HepG2 (cell line): Measurements from ENCODE around the gene SLC22A7. TPM values are rescaled to one million over a fixed set of nuclear protein-coding genes. Genes with fewer than 3 reads are reported as not detected.

ENCODE experiments used
- ATAC-seq: fragments of 200-7000 bp; cut with Tn5 transposase; 3 replicates; pipeline ENCODE4 v1.9.1; 2020; ENCODE audit warnings: mild to moderate bottlenecking, moderate library complexity
- BruUV-seq: library from RNA; stranded (reverse); fragments of 400-500 nt; replicated peaks from 2 replicates; lab custom pipeline; 2021; lab: Mats Ljungman, UMichigan
- CTCF ChIA-PET: fragments of 300-600 bp; formaldehyde crosslinking; extraction: SDS; loops from one replicate; lab custom pipeline; 2021; ENCODE audit warnings: low total read pairs, inconsistent platforms, low intra/inter-chr PET ratio; lab: Yijun Ruan, JAX
- POLR2A ChIA-PET: fragments of 350-600 bp; sonication (Branson Sonifier 250); formaldehyde crosslinking; loops from one replicate; lab custom pipeline; 2020; ENCODE audit warnings: antibody characterized with exemption, inconsistent platforms; lab: Yijun Ruan, JAX
- DNase-seq: peaks from one replicate; pipeline ENCODE4 v3.0.0-alpha.2; 2015; ENCODE audit warnings: low spot score
- FAIRE-seq: peaks from 3 replicates; lab custom pipeline; 2011; peaks lifted over from hg19 to GRCh38; lab: Jason Lieb, UNC
- H2AFZ ChIP-seq: one replicate; pipeline ENCODE4 v1.6.1; 2011; ENCODE audit warnings: low read length, inconsistent platforms
- H3K27ac ChIP-seq: fragments of 300-600 bp; 3 replicates; pipeline ENCODE4 v1.8.0; 2011; ENCODE audit warnings: mixed run types, mild to moderate bottlenecking, mixed read lengths, low read length, inconsistent platforms; ENCODE audit not compliant: insufficient read depth; ENCODE audit errors: extremely low read length
- H3K27me3 ChIP-seq, 2 experiments: fragments of 200-600 bp in 1 of 2; 2 replicates in 1 of 2; 3 replicates in 1 of 2; pipeline versions ENCODE4 v1.6.0 to v1.8.0; 2011; ENCODE audit warnings: low read length in 2 of 2, mild to moderate bottlenecking in 2 of 2, moderate library complexity in 2 of 2, inconsistent platforms in 1 of 2; ENCODE audit not compliant: insufficient read depth in 2 of 2, control insufficient read depth in 1 of 2
- H3K36me3 ChIP-seq, 2 experiments: fragments of 200-600 bp in 1 of 2; replicated peaks in 1 of 2; 2 replicates in 1 of 2; 3 replicates in 1 of 2; pipeline versions ENCODE4 v1.5.1 to v1.8.0; 2011; ENCODE audit warnings: low read length in 2 of 2, inconsistent platforms in 1 of 2; ENCODE audit not compliant: insufficient read depth in 2 of 2, control insufficient read depth in 1 of 2
- H3K4me1 ChIP-seq: 2 replicates; pipeline ENCODE4 v1.5.1; 2012; ENCODE audit warnings: low read length, inconsistent platforms; ENCODE audit not compliant: insufficient read depth
- H3K4me2 ChIP-seq: 2 replicates; pipeline ENCODE4 v1.6.0; 2011; ENCODE audit warnings: low read depth, low read length, inconsistent platforms
- H3K4me3 ChIP-seq, 3 experiments: fragments of 200-600 bp in 1 of 3; sonication (generic), shearing (Covaris generic) in 1 of 3; replicated peaks in 1 of 3; 2 replicates each; pipeline ENCODE4 v1.5.1; 2011 to 2016; ENCODE audit warnings: low read length in 3 of 3, inconsistent platforms in 2 of 3, low read depth in 2 of 3, mild to moderate bottlenecking in 2 of 3, control low read depth in 1 of 3, mixed read lengths in 1 of 3; ENCODE audit not compliant: insufficient read depth in 1 of 3
- H3K79me2 ChIP-seq: one replicate; pipeline ENCODE4 v1.6.1; 2011; ENCODE audit warnings: low read length, inconsistent platforms; ENCODE audit not compliant: insufficient read depth
- H3K9ac ChIP-seq: 2 replicates; pipeline ENCODE4 v1.6.0; 2011; ENCODE audit warnings: mild to moderate bottlenecking, low read depth, low read length, inconsistent platforms; ENCODE audit not compliant: insufficient read depth
- H3K9me3 ChIP-seq: 2 replicates; pipeline ENCODE4 v1.5.1; 2012; ENCODE audit warnings: mild to moderate bottlenecking, low read length
- H4K20me1 ChIP-seq: 2 replicates; pipeline ENCODE4 v1.6.0; 2011; ENCODE audit warnings: inconsistent platforms, mild to moderate bottlenecking, low read length, moderate library complexity; ENCODE audit not compliant: insufficient read depth
- AGO2 ChIP-seq: fragments of 200-400 bp; formaldehyde crosslinking; optimal IDR thresholded peaks from 2 replicates; pipeline ENCODE3; 2017; ENCODE audit warnings: mild to moderate bottlenecking, low read depth, low read length, moderate library complexity
- DPF2 ChIP-seq: sonication (generic); formaldehyde crosslinking; IDR thresholded peaks from 2 replicates; pipeline ENCODE4 v1.4.0; 2020; ENCODE audit warnings: mild to moderate bottlenecking, low read depth, missing genetic modification reagents, borderline replicate concordance
- DRAP1 ChIP-seq: IDR thresholded peaks from 2 replicates; pipeline ENCODE4 v1.6.1; 2016; ENCODE audit warnings: missing genetic modification reagents, missing compliant biosample characterization
- DZIP1 ChIP-seq: sonication (generic); formaldehyde crosslinking; IDR thresholded peaks from 2 replicates; pipeline ENCODE4 v1.5.0; 2020; ENCODE audit warnings: mild to moderate bottlenecking, missing genetic modification reagents
- IKZF5 ChIP-seq: IDR thresholded peaks from 2 replicates; pipeline ENCODE4 v1.6.1; 2018; ENCODE audit warnings: missing genetic modification reagents, mild to moderate bottlenecking, missing compliant biosample characterization
- MEIS2 ChIP-seq: sonication (generic); formaldehyde crosslinking; IDR thresholded peaks from 2 replicates; pipeline ENCODE4 v1.9.0; 2021; ENCODE audit warnings: mild to moderate bottlenecking, missing genetic modification reagents
- PAXIP1 ChIP-seq: sonication (generic); formaldehyde crosslinking; conservative IDR thresholded peaks from 2 replicates; pipeline ENCODE4 v1.4.0; 2020; ENCODE audit warnings: mild to moderate bottlenecking, missing genetic modification reagents, moderate library complexity
- SETDB1 ChIP-seq: sonication (generic); formaldehyde crosslinking; IDR thresholded peaks from 2 replicates; pipeline ENCODE4 v1.5.1; 2020; ENCODE audit warnings: missing genetic modification reagents, mild to moderate bottlenecking, borderline replicate concordance
- ZBTB7B ChIP-seq: sonication (generic); formaldehyde crosslinking; IDR thresholded peaks from 2 replicates; pipeline ENCODE4 v1.4.0; 2020; ENCODE audit warnings: missing genetic modification reagents
- ZNF281 ChIP-seq: sonication (generic); formaldehyde crosslinking; IDR thresholded peaks from 2 replicates; pipeline ENCODE4 v1.4.0; 2020; ENCODE audit warnings: missing genetic modification reagents, borderline replicate concordance
- ZNF382 ChIP-seq: sonication (generic); formaldehyde crosslinking; IDR thresholded peaks from 2 replicates; pipeline ENCODE4 v1.5.0; 2020; ENCODE audit warnings: missing genetic modification reagents, mild to moderate bottlenecking, borderline replicate concordance
- ZNF44 ChIP-seq: sonication (generic); formaldehyde crosslinking; IDR thresholded peaks from 2 replicates; pipeline ENCODE4 v1.5.1; 2020; ENCODE audit warnings: mild to moderate bottlenecking, missing genetic modification reagents
- WGBS: methylation state at CpG from one replicate; pipeline ENCODE4 v1.1.6; 2017; ENCODE audit warnings: low lambda C conversion rate; 5-methylcytosine and 5-hydroxymethylcytosine counted together
- in situ Hi-C: cut with HindIII; loops from 2 replicates; pipeline ENCODE4 v1.10.0; 2017; ENCODE audit warnings: low pct_unique_long_range_greater_than_20kb; ENCODE audit not compliant: extremely low pct_ligation_motif_present
- intact Hi-C: fragments of 100-400 bp; cut with micrococcal nuclease; formaldehyde crosslinking; loops from one replicate; pipeline ENCODE4 v1.10.0; 2022; ENCODE audit not compliant: unreplicated experiment
- polyA plus RNA-seq, 8 experiments: library from polyadenylated mRNA; depleted of rRNA in 3 of 8; stranded (reverse) in 7 of 8; unstranded in 1 of 8; fragments of >200 nt; fragmentation: Illumina TruSeq in 4 of 8; extraction: Trizol in 4 of 8; gene quantifications; 2 replicates each; pipeline versions ENCODE4 v1.2.1 to v1.2.3, GENCODE V29; 2011 to 2016; ENCODE audit warnings: low read depth in 4 of 8, missing spikeins in 1 of 8, mixed read lengths in 1 of 8; ENCODE audit not compliant: insufficient read depth in 1 of 8
- total RNA-seq, 5 experiments: library from RNA; depleted of rRNA; stranded (reverse); fragments of >200 nt; fragmentation: Illumina TruSeq; extraction: Trizol; gene quantifications; 2 replicates each; pipeline ENCODE4 v1.2.3, GENCODE V29; 2016; ENCODE audit warnings: low read depth in 1 of 5

SLC22A7 gene
- total and polyA plus RNA-seq, 2 of the 13 experiments (the other 11 are each of a cell fraction or from before 2014, with no cell fraction given) = 5.3 to 22.6 TPM

- H3K36me3 ChIP-seq = no peaks in the 10 kb centered on the region
- H3K27me3 ChIP-seq = no peaks in the 10 kb centered on the region; a peak in 1 of 5 replicates
- DNase-seq (peak; percentile 61), FAIRE-seq (peak; percentile 34), ATAC-seq (no peak)
- H3K9me3 ChIP-seq = no peaks in the 10 kb centered on the region
- H3K4me3 ChIP-seq = no peak overlapping the region
- no peaks in the 10 kb centered on the region for H3K79me2 ChIP-seq
- in situ Hi-C loops = no loop called here
- H3K9ac ChIP-seq = peak overlapping the region; percentile 24; the same call in 1 of the 2 replicates
- 27% methylated on average over 6 of the region's 6 CpGs for WGBS
- H4K20me1 ChIP-seq = no peaks in the 10 kb centered on the region
- BruUV-seq = no TSS peak
- intact Hi-C loops = loop anchor here (10.0 kb wide), 1 partner anchor 159 kb away; the partner anchor contains the start of gene ABCC10
- ChIA-PET POLR2A (interaction anchor here (1.3 to 20.0 kb wide), 3 partner anchors 14 to 34 kb away, joined by 4 to 314 read pairs (median 131); no protein-coding TSS in a partner anchor), CTCF (interaction anchor here (1.6 to 5.0 kb wide), 2 partner anchors 21 to 69 kb away, joined by 4 to 79 read pairs; no protein-coding TSS in a partner anchor)
- H3K4me1 ChIP-seq = peaks cover 96% of the 10 kb centered on the region
- H3K27ac ChIP-seq = peak overlapping the region; percentile 27
- no peak overlapping the region for H2AFZ ChIP-seq
- H3K4me2 ChIP-seq = peak overlapping the region; percentile 46
- TF ChIP-seq MEIS2 (CRISPR knock-in tag) = peak; percentile 27; the same call in 1 of the 2 replicates
- peak; percentile 25; the same call in 1 of the 2 replicates for TF ChIP-seq ZNF281 (CRISPR knock-in tag)
- TF ChIP-seq ZBTB7B (CRISPR knock-in tag) = no peak; the same call in 1 of the 2 replicates
- TF ChIP-seq SETDB1 (CRISPR knock-in tag) = no peak
- peak; percentile 55; the same call in 1 of the 2 replicates for TF ChIP-seq IKZF5 (CRISPR knock-in tag)
- TF ChIP-seq DZIP1 = no peak
- no peak for TF ChIP-seq ZNF382 (CRISPR knock-in tag)
- TF ChIP-seq PAXIP1 (CRISPR knock-in tag) = peak; percentile 35
- TF ChIP-seq DRAP1 (CRISPR knock-in tag) = no peak
- TF ChIP-seq ZNF44 (CRISPR knock-in tag) = no peak
- no peak for TF ChIP-seq AGO2
- 0 out of 2 replicates have a peak, but pooled peaks have one; percentile 19 for TF ChIP-seq DPF2 (CRISPR knock-in tag)
Measured at GRCh38 chr6:43265564-43265963, 32.5 kb upstream of the SLC22A7 start.
